A673 (cell line): ENCODE data around the gene TEKT2.

Source experiments
- EZH2 ChIP-seq: fragments of 200-600 bp; sonication (generic); IDR thresholded peaks from 2 replicates; pipeline ENCODE4 v1.6.1; 2017; ENCODE audit warnings: borderline replicate concordance, low read depth, mild to moderate bottlenecking, mixed read lengths, antibody characterized with exemption, low read length; ENCODE audit not compliant: poor library complexity, severe bottlenecking
- TF ChIP-seq, protein P1 (sequence below): fragments of 300-800, 200-600 bp; sonication (generic); conservative IDR thresholded peaks from 2 replicates; pipeline ENCODE4 v1.5.1; 2017; ENCODE audit warnings: low read depth, mild to moderate bottlenecking, antibody characterized with exemption, low read length, moderate library complexity, mixed read lengths

DNA sequence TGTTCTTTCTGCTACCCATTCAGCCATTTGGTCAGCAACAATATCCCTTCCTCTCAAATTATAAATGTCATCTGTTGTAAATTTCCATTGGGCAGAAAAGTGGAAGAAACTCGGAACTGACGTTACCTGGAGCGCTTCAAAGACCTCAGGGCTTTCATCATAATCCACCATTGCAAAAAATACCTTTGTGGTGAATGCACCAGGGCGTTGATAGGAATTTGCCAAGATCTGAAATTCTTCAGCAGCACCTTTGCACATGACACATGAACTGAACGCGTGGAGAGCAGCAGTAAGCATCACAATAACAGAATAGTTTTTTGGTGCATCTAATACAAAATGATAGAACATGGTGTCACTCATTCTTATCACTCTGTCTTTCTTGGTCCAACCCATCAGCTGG, 3.1 kb upstream of the TEKT2 start:
- TF ChIP-seq EZH2: no peak
- TF ChIP-seq, protein P1, sequence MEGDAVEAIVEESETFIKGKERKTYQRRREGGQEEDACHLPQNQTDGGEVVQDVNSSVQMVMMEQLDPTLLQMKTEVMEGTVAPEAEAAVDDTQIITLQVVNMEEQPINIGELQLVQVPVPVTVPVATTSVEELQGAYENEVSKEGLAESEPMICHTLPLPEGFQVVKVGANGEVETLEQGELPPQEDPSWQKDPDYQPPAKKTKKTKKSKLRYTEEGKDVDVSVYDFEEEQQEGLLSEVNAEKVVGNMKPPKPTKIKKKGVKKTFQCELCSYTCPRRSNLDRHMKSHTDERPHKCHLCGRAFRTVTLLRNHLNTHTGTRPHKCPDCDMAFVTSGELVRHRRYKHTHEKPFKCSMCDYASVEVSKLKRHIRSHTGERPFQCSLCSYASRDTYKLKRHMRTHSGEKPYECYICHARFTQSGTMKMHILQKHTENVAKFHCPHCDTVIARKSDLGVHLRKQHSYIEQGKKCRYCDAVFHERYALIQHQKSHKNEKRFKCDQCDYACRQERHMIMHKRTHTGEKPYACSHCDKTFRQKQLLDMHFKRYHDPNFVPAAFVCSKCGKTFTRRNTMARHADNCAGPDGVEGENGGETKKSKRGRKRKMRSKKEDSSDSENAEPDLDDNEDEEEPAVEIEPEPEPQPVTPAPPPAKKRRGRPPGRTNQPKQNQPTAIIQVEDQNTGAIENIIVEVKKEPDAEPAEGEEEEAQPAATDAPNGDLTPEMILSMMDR: no peak
